Immature natural killer cell (primary cell): Measurements from ENCODE around the gene NTMT1. TPM values are rescaled to one million over a fixed set of nuclear protein-coding genes. Genes with fewer than 3 reads are reported as not detected.

ENCODE experiments used
- DNase-seq, 3 donors: peaks; one replicate each; pipeline ENCODE4 v3.0.0; 2022; ENCODE audit warnings: mixed read lengths in 1 of 3
- H3K27ac Mint-ChIP-seq, 6 donors: one replicate each; pipeline ENCODE4 v1.8.0; 2020; ENCODE audit warnings: mixed read lengths in 6 of 6, mild to moderate bottlenecking in 5 of 6, inconsistent platforms in 4 of 6, moderate library complexity in 3 of 6
- H3K27me3 Mint-ChIP-seq, 3 donors: one replicate each; pipeline ENCODE4 v1.8.0; 2020 to 2021; ENCODE audit warnings: low read depth in 3 of 3, mild to moderate bottlenecking in 3 of 3, mixed read lengths in 3 of 3, moderate library complexity in 3 of 3, inconsistent platforms in 1 of 3
- H3K36me3 Mint-ChIP-seq, 3 donors: one replicate each; pipeline ENCODE4 v1.8.0; 2020; ENCODE audit warnings: mixed read lengths in 3 of 3, inconsistent platforms in 2 of 3, mild to moderate bottlenecking in 2 of 3
- H3K4me1 Mint-ChIP-seq, 2 donors: one replicate each; pipeline ENCODE4 v1.8.0; 2020; ENCODE audit warnings: inconsistent platforms in 2 of 2, mild to moderate bottlenecking in 2 of 2, mixed read lengths in 2 of 2, moderate library complexity in 1 of 2
- H3K4me3 Mint-ChIP-seq, 5 donors: one replicate each; pipeline ENCODE4 v1.8.0; 2020; ENCODE audit warnings: mild to moderate bottlenecking in 5 of 5, mixed read lengths in 5 of 5, inconsistent platforms in 3 of 5, moderate library complexity in 3 of 5
- H3K9me3 Mint-ChIP-seq, 6 donors: one replicate each; pipeline ENCODE4 v1.8.0; 2020; ENCODE audit warnings: mild to moderate bottlenecking in 6 of 6, mixed read lengths in 6 of 6, inconsistent platforms in 4 of 6, moderate library complexity in 3 of 6
- polyA plus RNA-seq, 3 donors: library from polyadenylated mRNA; unstranded; fragments of 300-500 nt; fragmentation: Illumina TruSeq; gene quantifications; one replicate each; pipeline ENCODE4 v1.2.3, GENCODE V29; 2021

NTMT1 gene
- polyA plus RNA-seq, 3 donors from 2014 or later = 33.8 to 41.3 (median 35.8) TPM

DNA sequence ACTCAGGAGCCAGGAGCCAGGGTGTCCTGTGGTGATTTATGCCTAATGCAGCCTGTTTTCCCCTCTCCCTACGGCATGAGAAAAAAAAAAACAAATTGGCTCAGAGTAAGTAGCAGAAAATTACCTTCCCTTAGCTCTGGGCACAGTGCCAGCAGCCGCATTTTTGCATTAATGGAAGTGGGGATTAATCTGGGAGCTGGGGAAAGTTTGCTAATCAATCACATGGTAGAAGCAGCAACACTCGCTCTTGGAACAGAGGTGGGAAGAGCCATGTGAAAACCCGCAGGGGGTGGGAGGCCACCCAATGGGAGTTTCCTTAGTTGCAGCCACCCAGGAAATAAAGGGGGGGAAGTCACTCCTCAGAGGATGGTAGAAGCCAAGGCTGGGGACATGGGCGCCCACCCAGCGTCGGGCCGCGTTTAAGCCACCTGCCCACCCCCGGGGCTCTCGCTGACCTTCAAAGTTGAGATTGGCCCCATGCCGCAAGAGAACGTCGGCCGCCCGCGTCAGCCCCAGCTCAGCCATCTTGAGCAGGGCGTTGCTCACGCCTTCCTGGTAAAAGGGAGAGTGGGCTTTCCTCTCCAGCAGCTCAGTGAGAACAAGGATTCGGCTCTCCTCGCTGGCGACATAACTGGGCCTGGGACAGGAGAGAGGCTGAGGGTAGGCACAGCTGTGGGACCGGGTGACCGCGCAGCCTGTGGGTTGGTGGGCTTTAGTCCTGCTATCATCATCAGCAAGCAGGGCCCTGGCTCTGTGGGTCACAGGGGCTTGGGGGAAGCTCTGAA lies 14.3 kb downstream of the NTMT1 start:
- peaks cover 2 to 11% (median 8%) of the 10 kb centered on the region in 3 donors for H3K27me3 Mint-ChIP-seq
- DNase-seq = no peak
- H3K27ac Mint-ChIP-seq = peak overlapping the region in 3 of 6 donors; percentile 73 to 80 (median 76)
- H3K9me3 Mint-ChIP-seq = no peaks in the 10 kb centered on the region
- H3K36me3 Mint-ChIP-seq = peaks cover 0 to 7% (median 0%) of the 10 kb centered on the region in 3 donors
- peaks cover 23 to 28% of the 10 kb centered on the region in 2 donors for H3K4me1 Mint-ChIP-seq
- H3K4me3 Mint-ChIP-seq = peak overlapping the region; percentile 51 to 86 (median 83)

DNA sequence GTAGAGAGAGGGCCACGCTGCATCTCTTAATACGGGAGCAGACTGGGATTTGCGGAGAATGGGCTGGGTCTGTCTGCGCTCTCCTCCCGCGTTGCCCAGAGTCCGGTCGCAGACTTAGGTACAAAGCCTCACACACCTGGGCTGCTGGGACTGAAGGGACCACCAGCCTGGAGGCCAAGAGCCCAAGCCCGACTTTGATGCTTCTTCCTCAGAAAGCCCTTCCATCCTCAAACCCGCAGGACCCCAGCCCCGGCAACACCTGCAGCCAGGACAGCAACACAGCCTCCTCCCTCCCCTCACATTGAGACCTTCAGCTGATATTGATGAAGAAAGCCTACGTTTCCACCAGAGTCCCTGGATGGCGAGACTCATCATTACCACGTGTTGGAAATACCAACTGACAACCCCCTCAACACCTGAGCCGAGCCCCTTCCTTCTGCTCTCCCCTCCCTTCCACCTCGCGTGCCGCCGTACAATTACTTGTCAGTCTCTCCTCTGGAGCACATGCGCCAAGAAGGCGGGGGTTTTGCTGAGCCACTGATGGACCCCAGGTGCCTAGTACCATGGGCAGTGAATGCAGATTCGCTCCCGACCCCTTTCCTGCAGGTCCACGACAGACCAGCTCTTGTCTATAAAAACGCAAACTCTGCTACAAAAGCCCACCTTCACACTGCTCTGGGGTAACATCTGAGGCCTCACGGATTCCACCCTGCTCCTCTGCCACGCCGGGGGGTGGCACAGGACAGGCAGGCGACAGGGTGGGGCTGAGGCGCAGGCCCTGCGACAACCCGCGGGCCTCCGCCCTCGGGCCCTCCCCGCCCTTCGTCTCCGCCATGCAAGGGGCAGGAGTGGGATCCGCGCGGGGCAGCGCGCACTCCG lies 15.1 kb downstream of the NTMT1 start:
- Mint-ChIP-seq H3K9me3 (no peaks in the 10 kb centered on the region), H3K27me3 (peaks cover 2 to 11% (median 8%) of the 10 kb centered on the region in 3 donors)

DNA sequence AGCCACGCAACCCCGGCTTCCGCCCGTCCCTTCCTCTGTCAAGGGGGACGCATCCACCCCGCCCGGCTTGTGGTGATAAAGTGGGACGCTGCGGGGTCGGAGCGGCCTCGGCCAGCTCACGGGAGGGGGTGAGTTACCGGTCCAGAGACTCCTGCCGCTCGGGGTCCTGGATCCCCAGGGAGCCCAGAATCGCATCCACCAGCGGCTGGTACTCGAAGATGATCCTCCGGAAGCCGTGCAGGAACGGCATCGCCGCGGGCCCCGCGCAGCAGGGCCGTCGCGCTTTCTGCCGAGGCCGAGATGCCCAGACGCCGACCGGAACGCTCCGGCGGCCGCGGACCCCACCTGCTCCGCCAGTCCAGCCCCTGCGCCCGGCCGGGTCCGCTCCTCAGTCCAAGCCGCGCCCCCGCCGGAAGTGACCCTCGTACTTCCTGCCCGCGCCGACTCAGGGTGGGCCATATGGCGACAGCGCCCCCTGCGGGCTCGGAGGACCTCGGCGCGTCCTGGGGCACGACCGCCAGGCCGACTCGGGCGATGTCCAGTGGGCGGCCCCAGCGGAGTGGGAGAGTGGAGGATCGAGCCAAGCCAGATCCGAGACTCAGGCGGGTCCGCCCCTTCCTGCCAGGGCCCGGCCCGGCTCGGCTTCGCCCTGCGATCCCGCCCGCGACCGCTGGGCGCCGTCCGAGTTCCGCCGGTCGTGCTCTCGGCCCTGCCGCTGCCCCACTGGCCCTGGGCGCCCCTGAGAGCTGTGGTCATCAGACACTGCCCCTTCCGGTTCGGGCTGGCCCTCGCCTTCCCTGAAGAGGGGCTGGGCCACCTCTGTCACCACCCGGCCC lies 16.0 kb downstream of the NTMT1 start, which contains the start of gene ASB6:
ASB6 (minus strand) TSS at position 402 of the 836 bp plus-strand sequence; CDS start at position 250, 152 bp downstream.
- Mint-ChIP-seq H3K4me3 (peak within 1 kb of the TSS; percentile 79 to 86 (median 83)), H3K27me3 (peaks cover 2 to 11% (median 8%) of the 10 kb centered on the region in 3 donors)

More for the DNA sequence above, 15.1 kb downstream of the NTMT1 start:
- peak overlapping the region; percentile 79 to 86 (median 83) for H3K4me3 Mint-ChIP-seq
- H3K4me1 Mint-ChIP-seq = peaks cover 23 to 28% of the 10 kb centered on the region in 2 donors
- H3K27ac Mint-ChIP-seq = peak overlapping the region; percentile 40 to 82 (median 76)
- DNase-seq = no peak
- H3K36me3 Mint-ChIP-seq = peaks cover 0 to 7% (median 0%) of the 10 kb centered on the region in 3 donors

DNA sequence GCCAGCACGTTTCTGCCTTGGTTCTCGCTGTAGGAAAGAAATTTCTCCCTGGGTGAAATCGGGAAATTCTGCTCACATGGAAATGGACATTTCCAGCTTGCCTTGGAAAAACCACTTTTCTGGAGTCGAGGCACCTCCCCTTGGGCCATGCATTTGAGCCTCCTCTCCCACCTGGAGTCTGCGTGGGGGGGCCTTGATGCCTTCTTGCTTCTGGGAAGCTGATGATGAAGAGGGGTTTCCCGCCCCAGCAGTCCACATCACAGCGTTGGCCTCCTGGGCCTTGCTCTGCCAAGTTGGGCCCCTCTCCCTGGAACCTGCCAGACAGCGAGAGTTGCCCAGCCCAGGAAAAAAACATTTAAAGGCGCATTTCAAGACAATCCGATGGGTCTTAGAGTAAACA lies 17.7 kb downstream of the NTMT1 start:
- H3K27me3 Mint-ChIP-seq = peaks cover 2 to 11% (median 8%) of the 10 kb centered on the region in 3 donors
- peak overlapping the region in 4 of 5 donors; percentile 27 to 59 (median 48) for H3K4me3 Mint-ChIP-seq
- H3K27ac Mint-ChIP-seq = no peak overlapping the region
- no peaks in the 10 kb centered on the region for H3K9me3 Mint-ChIP-seq
- no peak for DNase-seq
- peaks cover 19 to 23% of the 10 kb centered on the region in 2 donors for H3K4me1 Mint-ChIP-seq
- no peaks in the 10 kb centered on the region for H3K36me3 Mint-ChIP-seq

More for the DNA sequence above, 16.0 kb downstream of the NTMT1 start, which contains the start of gene ASB6:
- peak within 1 kb of the TSS; percentile 61 to 87 (median 82) for H3K27ac Mint-ChIP-seq
- DNase-seq = peak; percentile 95 to 97 (median 96)
- no peaks in the 10 kb centered on the region for H3K9me3 Mint-ChIP-seq
- H3K4me1 Mint-ChIP-seq = peaks cover 23 to 28% of the 10 kb centered on the region in 2 donors
- H3K36me3 Mint-ChIP-seq = peaks cover 0 to 7% (median 0%) of the 10 kb centered on the region in 3 donors

DNA sequence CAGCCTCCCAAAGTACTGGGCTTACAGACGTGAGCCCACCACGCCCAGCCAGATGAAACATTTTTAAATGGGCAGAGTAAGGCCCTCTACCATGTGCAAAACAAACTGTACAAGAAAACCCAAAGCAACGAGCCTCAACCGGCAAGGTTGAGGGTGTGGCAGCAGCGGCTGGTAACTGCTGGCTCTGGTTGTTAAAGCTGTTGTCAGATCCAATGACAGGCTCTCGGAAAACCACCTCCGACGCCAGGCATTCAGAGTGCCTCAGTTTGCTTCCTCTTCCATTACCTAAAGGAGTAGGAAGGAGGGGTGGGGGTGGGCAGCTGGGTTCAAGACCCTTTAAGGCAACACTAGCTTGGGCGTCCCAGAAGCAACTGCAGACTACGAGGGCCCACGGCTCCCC lies 18.4 kb downstream of the NTMT1 start:
- no peaks in the 10 kb centered on the region for H3K9me3 Mint-ChIP-seq
- no peaks in the 10 kb centered on the region for H3K36me3 Mint-ChIP-seq
- DNase-seq = no peak
- H3K4me1 Mint-ChIP-seq = peaks cover 19 to 22% of the 10 kb centered on the region in 2 donors
- no peak overlapping the region for H3K4me3 Mint-ChIP-seq
- peaks cover 2 to 11% (median 8%) of the 10 kb centered on the region in 3 donors for H3K27me3 Mint-ChIP-seq
- no peak overlapping the region for H3K27ac Mint-ChIP-seq

DNA sequence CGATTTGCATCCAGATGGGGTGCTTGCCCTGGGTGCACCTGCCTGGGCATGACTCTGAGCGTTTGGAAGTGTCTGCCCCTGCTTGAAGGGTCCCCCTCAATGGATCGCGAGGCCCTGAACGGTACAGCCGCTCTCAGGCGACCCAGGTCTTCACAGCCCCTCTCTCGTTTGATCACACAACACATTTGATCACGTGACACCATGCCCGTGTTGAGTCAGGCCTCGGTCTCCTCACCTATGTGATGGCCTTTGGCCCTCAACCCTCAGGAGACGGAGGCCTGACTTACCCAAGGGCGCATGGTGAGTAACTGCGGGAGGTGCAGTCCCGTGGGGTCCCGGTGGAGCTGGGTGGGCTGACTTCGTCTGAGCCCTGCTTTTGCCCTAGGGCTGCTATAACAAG lies 18.9 kb downstream of the NTMT1 start:
- peaks cover 17% of the 10 kb centered on the region in 2 donors for H3K4me1 Mint-ChIP-seq
- peak overlapping the region in 2 of 5 donors; percentile 27 to 30 for H3K4me3 Mint-ChIP-seq
- H3K36me3 Mint-ChIP-seq = no peaks in the 10 kb centered on the region
- H3K9me3 Mint-ChIP-seq = no peaks in the 10 kb centered on the region
- no peak for DNase-seq
- no peak overlapping the region for H3K27ac Mint-ChIP-seq
- H3K27me3 Mint-ChIP-seq = peaks cover 2 to 11% (median 8%) of the 10 kb centered on the region in 3 donors

DNA sequence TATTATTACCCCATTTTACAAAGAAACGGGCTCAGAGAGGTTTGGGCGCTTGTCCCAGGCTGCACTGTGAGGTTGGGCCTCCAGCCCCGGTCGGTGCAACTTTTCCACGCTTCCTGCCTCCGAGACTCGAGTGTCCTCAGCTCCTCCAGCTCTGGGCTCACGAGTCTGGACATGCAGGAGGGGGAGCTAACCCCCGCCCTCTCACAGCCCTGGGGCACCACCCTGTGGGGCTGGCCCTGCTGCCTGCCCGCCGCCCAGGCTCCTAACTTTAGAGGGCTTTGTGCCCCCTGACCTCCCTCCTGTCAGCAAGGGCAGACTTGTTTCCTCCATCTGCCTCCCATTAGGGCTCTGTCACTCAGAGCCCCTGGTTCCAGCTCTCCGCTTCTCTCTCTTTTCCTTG lies 20.3 kb downstream of the NTMT1 start:
- H3K4me3 Mint-ChIP-seq = no peak overlapping the region
- no peak for DNase-seq
- peaks cover 3 to 9% (median 5%) of the 10 kb centered on the region in 3 donors for H3K27me3 Mint-ChIP-seq
- H3K36me3 Mint-ChIP-seq = no peaks in the 10 kb centered on the region
- peaks cover 3 to 4% of the 10 kb centered on the region in 2 donors for H3K4me1 Mint-ChIP-seq
- H3K27ac Mint-ChIP-seq = no peak overlapping the region
- H3K9me3 Mint-ChIP-seq = no peaks in the 10 kb centered on the region

DNA sequence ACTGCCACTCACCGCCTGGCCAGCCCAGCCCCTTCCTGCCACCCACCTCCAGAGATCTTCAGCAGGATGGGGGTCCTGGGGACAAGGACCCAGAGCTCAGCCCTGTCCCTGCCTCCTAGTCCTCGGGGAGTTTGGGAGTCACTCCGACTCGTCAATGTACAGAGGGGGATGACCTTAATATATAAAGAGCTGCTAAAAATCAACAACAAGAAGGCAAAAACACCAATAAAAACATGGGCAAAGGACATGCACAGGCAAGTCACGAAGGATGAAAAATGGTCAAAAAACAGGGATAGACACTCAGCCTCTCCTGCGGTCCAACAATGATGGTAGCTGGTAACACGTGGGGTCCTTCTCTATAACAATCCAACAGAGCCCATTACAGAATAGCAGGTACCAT lies 20.7 kb downstream of the NTMT1 start:
- H3K4me1 Mint-ChIP-seq = peaks cover 0 to 2% of the 10 kb centered on the region in 2 donors
- peaks cover 3 to 9% (median 3%) of the 10 kb centered on the region in 3 donors for H3K27me3 Mint-ChIP-seq
- DNase-seq = no peak
- H3K27ac Mint-ChIP-seq = no peak overlapping the region
- no peaks in the 10 kb centered on the region for H3K9me3 Mint-ChIP-seq
- H3K4me3 Mint-ChIP-seq = no peak overlapping the region
- no peaks in the 10 kb centered on the region for H3K36me3 Mint-ChIP-seq

DNA sequence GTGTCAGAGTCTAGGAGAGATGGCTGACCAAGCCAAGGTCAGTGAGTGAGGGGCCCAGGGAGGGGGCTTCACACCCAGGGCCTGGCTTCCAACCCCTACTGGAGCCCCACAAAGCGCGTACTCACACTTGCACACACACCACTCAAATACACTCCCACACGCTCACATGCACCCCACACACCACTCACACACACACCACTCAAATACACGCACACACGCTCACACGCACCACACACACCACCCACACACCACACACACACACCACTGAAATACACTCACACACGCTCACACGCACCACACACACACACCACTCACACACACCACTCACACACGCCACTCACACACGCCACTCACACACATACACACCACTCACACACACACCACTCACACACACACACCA lies 21.7 kb downstream of the NTMT1 start:
- Mint-ChIP-seq H3K4me1 (no peaks in the 10 kb centered on the region), H3K4me3 (no peak overlapping the region), H3K27me3 (peaks cover 0 to 4% (median 2%) of the 10 kb centered on the region in 3 donors), H3K9me3 (no peaks in the 10 kb centered on the region), H3K36me3 (no peaks in the 10 kb centered on the region), H3K27ac (no peak overlapping the region)
- DNase-seq = no peak

DNA sequence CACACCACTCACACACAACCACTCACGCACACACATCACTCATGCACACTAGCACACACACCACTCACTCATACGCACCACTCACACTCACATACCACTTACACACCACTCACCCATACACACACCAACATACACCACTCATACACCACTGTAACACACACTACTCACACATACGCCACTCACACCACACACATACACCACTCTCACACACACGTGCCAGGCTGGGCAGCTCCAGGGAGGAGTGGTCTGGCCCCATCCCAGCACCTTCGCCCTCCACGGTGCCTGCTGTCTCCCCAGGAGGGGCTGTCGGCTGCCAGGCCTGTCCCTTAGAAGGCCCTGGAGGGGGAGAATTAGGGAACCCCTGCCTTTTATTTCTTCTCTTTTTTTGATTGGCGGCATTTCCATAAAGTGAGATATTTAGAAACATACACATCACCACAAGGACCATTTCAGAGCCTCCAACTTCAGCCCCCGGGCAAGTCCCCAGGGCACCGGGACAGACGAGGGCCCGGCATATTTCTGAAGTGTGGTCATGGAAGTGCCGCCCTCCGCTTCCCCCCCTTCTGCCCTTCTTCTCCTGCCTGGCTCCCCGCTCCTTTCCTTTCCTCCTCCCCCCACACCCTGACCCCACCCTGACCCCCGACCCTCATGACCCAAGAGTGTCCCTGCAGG lies 22.3 kb downstream of the NTMT1 start:
- Mint-ChIP-seq H3K27ac (peak overlapping the region in 1 of 6 donors; percentile 19), H3K9me3 (no peaks in the 10 kb centered on the region), H3K4me3 (no peak overlapping the region), H3K4me1 (no peaks in the 10 kb centered on the region), H3K27me3 (peaks cover 0 to 4% (median 2%) of the 10 kb centered on the region in 3 donors), H3K36me3 (no peaks in the 10 kb centered on the region)
- DNase-seq = no peak

DNA sequence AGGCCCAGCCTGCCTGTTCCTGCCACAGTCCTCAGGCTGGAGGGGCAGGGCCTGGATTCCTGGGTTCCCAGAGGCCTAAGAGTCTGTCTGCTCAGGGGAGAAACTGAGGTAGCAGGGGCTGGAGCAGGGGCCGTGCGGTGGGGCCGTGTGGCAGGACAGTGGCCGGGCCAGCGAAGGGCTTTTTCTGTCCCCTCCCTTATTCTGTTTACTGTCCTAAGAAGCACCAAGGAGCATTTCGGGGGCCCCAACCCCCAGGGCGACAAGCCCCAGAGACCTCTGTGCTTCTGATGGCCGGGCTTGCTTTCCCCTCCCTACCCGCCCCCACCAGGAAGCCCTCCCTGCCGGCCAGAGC lies 22.8 kb downstream of the NTMT1 start:
- no peak for DNase-seq
- Mint-ChIP-seq H3K27ac (no peak overlapping the region), H3K4me1 (no peaks in the 10 kb centered on the region), H3K27me3 (peaks cover 0 to 4% (median 2%) of the 10 kb centered on the region in 3 donors), H3K4me3 (no peak overlapping the region), H3K36me3 (no peaks in the 10 kb centered on the region), H3K9me3 (no peaks in the 10 kb centered on the region)

DNA sequence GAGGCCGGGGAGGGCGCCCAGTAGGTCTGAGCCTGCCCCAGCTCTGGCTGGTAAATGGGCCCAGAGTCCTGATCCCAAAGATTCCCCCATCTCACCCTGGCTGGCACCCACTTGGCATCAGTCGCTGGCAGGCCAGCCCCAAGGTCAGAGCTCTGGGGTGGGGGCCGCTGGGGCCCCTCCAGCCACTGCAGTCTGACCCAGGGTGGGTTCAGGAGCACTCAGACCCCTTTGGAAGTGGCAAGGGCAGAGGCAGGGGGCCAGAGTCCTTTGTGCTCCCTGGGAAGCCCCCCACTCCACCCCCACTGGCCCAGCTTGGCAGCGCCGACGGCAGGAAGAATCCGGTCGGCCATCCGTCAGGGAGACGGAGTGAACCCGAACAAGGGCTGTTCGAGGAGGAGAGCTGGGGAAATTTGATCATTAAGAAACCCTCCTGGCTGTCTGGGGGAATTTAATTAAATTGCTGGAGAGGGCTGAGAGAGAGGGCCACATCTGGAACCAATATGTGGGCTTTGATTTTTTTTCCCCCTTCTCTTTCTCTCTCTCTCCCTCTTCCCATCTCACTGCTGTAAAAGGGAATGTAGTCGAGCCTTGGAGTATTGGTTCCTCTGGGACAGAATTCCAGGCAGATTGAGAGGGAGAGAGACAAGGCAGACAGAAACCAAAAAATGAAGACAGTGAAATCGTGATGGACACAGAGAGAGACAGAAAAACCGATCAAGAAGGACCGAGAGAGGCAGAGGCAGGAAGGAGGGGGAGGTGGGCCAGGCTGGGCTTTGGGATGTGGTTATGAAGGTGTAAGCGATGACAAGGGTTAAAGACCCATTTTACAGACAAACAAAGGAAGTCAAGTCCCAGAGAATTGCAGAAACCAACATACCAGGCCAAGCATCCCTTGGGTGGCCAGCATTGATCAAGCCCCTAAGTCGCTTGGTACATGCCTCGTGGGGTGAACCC lies 24.0 kb downstream of the NTMT1 start:
- Mint-ChIP-seq H3K36me3 (no peaks in the 10 kb centered on the region), H3K27ac (no peak overlapping the region), H3K9me3 (no peaks in the 10 kb centered on the region), H3K4me3 (no peak overlapping the region), H3K4me1 (no peaks in the 10 kb centered on the region), H3K27me3 (peaks cover 0 to 2% (median 2%) of the 10 kb centered on the region in 3 donors)
- DNase-seq = no peak
